Renal pelvis (tissue), 3 donors: ENCODE results near the gene FOXJ3. TPM values are rescaled to one million over a fixed set of nuclear protein-coding genes. Genes with fewer than 3 reads are reported as not detected.

Experiments used
- polyA plus RNA-seq, 3 donors: library from polyadenylated mRNA; unstranded; fragments of 120-200 nt; gene quantifications; one replicate each; pipeline ENCODE4 v1.2.1, GENCODE V29; 2013; ENCODE audit not compliant: insufficient read length in 3 of 3

The FOXJ3 gene
- polyA plus RNA-seq, 3 donors, result 35.7 to 50.6 (median 44.8) TPM

Other genes starting within 250 kb of the FOXJ3 start
- not detected for gene GUCA2B, start 181.8 kb downstream of the FOXJ3 start, polyA plus RNA-seq
- gene GUCA2A, start 170.5 kb downstream of the FOXJ3 start, polyA plus RNA-seq, result not detected
- under 1 TPM; 0.63 to 0.88 (median 0.73) TPM for gene RIMKLA, start 45.6 kb upstream of the FOXJ3 start, polyA plus RNA-seq
- gene ZMYND12, start 120.8 kb upstream of the FOXJ3 start, polyA plus RNA-seq, result 1 to 10 TPM; 4.6 to 6.4 (median 4.7) TPM
- 10 to 100 TPM; 75.0 to 83.1 (median 79.8) TPM for gene PPCS, start 121.3 kb upstream of the FOXJ3 start, polyA plus RNA-seq
- 10 to 100 TPM; 15.1 to 27.0 (median 19.9) TPM for gene CCDC30, start 128.1 kb upstream of the FOXJ3 start, polyA plus RNA-seq